ENCODE results near the gene TCTA. TPM values are rescaled to one million over a fixed set of nuclear protein-coding genes. Genes with fewer than 3 reads are reported as not detected.

TCTA gene
- total RNA-seq, 1 experiment from 2014 or later = 11.5 TPM

DNA sequence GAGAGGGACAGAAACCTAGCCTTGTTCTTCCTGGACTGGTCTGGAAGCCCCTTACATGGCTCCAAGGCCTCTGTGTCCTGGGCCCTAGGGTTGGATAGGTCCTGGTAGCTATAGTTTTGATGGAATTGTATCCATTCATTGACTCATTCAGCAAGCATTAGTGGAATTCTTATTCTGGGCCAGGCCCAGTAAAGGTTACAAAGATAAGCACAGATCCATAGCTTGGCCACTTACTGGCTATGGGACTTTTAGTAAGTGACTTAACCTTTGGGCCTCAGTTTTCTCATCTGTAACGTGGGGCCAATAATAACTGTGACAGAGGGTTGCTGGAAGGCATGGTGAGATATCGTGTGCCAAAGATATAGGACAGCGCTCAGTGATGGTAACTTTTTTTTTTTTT is 44.2 kb downstream of the TCTA start (continued):
- TF ChIP-seq HMGXB4 (CRISPR knock-in tag; IDR thresholded peaks at IDR 0.05) (no peak), E2F5 (CRISPR knock-in tag; IDR thresholded peaks at IDR 0.05) (no peak)

DNA sequence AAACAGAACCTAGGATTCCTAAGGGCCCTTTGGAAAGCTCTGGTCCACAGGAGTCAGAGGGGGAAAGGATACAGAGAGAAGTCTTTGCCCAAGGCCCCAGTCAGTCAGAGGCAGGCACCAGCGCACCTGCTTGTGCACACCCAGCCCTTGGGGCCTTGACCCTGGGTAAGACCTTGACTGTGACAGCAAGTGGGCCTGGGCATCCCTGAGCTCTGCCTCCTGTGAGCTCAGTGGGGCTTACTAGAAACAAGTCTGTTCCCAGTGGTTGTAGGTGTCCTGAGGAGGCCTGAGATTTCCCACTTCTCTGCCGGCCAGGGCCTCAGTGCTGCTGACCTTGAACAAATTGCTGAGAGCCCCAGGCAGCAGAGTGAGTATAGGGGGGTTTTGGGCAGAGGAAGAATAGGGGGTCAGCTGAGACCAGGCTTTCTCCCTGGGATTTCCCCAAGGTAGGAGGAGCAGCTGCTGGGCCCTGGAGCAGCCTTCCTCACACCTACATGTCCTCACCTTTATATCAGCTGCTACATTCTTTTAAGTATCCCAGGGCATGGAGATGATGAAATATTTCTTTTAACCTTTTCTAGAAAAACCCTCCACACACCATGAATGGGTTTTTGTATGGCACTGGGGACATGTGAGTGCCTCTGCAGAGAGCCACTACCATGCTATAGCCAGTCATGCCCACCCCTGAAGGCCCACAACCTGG is 48.1 kb downstream of the TCTA start:
- H3K4me1 Mint-ChIP-seq = peaks cover 51% of the 10 kb centered on the region
- H3K9me3 Mint-ChIP-seq = no peaks in the 10 kb centered on the region
- TF ChIP-seq, protein P1, sequence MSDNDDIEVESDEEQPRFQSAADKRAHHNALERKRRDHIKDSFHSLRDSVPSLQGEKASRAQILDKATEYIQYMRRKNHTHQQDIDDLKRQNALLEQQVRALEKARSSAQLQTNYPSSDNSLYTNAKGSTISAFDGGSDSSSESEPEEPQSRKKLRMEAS (CRISPR knock-in tag; IDR thresholded peaks at IDR 0.05) = no peak
- TF ChIP-seq, protein P2, sequence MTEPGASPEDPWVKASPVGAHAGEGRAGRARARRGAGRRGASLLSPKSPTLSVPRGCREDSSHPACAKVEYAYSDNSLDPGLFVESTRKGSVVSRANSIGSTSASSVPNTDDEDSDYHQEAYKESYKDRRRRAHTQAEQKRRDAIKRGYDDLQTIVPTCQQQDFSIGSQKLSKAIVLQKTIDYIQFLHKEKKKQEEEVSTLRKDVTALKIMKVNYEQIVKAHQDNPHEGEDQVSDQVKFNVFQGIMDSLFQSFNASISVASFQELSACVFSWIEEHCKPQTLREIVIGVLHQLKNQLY (CRISPR knock-in tag; IDR thresholded peaks at IDR 0.05) = no peak
- TF ChIP-seq ZNF671 (CRISPR knock-in tag; IDR thresholded peaks at IDR 0.05) = no peak
- no peak for TF ChIP-seq HMGA2 (CRISPR knock-in tag; IDR thresholded peaks at IDR 0.05)
- no peak for TF ChIP-seq FOXP1 (CRISPR knock-in tag; IDR thresholded peaks at IDR 0.05; ENCODE audit: borderline replicate concordance)
- no peak for TF ChIP-seq MXD4 (CRISPR knock-in tag; IDR thresholded peaks at IDR 0.05; ENCODE audit: borderline replicate concordance)
- TF ChIP-seq, protein P3, sequence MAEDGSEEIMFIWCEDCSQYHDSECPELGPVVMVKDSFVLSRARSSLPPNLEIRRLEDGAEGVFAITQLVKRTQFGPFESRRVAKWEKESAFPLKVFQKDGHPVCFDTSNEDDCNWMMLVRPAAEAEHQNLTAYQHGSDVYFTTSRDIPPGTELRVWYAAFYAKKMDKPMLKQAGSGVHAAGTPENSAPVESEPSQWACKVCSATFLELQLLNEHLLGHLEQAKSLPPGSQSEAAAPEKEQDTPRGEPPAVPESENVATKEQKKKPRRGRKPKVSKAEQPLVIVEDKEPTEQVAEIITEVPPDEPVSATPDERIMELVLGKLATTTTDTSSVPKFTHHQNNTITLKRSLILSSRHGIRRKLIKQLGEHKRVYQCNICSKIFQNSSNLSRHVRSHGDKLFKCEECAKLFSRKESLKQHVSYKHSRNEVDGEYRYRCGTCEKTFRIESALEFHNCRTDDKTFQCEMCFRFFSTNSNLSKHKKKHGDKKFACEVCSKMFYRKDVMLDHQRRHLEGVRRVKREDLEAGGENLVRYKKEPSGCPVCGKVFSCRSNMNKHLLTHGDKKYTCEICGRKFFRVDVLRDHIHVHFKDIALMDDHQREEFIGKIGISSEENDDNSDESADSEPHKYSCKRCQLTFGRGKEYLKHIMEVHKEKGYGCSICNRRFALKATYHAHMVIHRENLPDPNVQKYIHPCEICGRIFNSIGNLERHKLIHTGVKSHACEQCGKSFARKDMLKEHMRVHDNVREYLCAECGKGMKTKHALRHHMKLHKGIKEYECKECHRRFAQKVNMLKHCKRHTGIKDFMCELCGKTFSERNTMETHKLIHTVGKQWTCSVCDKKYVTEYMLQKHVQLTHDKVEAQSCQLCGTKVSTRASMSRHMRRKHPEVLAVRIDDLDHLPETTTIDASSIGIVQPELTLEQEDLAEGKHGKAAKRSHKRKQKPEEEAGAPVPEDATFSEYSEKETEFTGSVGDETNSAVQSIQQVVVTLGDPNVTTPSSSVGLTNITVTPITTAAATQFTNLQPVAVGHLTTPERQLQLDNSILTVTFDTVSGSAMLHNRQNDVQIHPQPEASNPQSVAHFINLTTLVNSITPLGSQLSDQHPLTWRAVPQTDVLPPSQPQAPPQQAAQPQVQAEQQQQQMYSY (CRISPR knock-in tag; IDR thresholded peaks at IDR 0.05) = no peak
- TF ChIP-seq TCF7 (CRISPR knock-in tag; IDR thresholded peaks at IDR 0.05; ENCODE audit: low read depth) = no peak
- TF ChIP-seq RELA (CRISPR knock-in tag; IDR thresholded peaks at IDR 0.05; ENCODE audit: borderline replicate concordance) = no peak
- TF ChIP-seq, protein P4, sequence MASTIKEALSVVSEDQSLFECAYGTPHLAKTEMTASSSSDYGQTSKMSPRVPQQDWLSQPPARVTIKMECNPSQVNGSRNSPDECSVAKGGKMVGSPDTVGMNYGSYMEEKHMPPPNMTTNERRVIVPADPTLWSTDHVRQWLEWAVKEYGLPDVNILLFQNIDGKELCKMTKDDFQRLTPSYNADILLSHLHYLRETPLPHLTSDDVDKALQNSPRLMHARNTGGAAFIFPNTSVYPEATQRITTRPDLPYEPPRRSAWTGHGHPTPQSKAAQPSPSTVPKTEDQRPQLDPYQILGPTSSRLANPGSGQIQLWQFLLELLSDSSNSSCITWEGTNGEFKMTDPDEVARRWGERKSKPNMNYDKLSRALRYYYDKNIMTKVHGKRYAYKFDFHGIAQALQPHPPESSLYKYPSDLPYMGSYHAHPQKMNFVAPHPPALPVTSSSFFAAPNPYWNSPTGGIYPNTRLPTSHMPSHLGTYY (CRISPR knock-in tag; IDR thresholded peaks at IDR 0.05) = no peak
- no peak for TF ChIP-seq E2F1 (CRISPR knock-in tag; IDR thresholded peaks at IDR 0.05)
- TF ChIP-seq SMAD4 (CRISPR knock-in tag; IDR thresholded peaks at IDR 0.05) = no peak
- no peak for TF ChIP-seq ZNF425 (CRISPR knock-in tag; conservative IDR thresholded peaks at IDR 0.05)
- TF ChIP-seq, protein P5, sequence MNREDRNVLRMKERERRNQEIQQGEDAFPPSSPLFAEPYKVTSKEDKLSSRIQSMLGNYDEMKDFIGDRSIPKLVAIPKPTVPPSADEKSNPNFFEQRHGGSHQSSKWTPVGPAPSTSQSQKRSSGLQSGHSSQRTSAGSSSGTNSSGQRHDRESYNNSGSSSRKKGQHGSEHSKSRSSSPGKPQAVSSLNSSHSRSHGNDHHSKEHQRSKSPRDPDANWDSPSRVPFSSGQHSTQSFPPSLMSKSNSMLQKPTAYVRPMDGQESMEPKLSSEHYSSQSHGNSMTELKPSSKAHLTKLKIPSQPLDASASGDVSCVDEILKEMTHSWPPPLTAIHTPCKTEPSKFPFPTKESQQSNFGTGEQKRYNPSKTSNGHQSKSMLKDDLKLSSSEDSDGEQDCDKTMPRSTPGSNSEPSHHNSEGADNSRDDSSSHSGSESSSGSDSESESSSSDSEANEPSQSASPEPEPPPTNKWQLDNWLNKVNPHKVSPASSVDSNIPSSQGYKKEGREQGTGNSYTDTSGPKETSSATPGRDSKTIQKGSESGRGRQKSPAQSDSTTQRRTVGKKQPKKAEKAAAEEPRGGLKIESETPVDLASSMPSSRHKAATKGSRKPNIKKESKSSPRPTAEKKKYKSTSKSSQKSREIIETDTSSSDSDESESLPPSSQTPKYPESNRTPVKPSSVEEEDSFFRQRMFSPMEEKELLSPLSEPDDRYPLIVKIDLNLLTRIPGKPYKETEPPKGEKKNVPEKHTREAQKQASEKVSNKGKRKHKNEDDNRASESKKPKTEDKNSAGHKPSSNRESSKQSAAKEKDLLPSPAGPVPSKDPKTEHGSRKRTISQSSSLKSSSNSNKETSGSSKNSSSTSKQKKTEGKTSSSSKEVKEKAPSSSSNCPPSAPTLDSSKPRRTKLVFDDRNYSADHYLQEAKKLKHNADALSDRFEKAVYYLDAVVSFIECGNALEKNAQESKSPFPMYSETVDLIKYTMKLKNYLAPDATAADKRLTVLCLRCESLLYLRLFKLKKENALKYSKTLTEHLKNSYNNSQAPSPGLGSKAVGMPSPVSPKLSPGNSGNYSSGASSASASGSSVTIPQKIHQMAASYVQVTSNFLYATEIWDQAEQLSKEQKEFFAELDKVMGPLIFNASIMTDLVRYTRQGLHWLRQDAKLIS (CRISPR knock-in tag; IDR thresholded peaks at IDR 0.05; ENCODE audit: borderline replicate concordance) = no peak

More for the DNA sequence above, 48.1 kb downstream of the TCTA start:
- H3K27ac Mint-ChIP-seq = peak overlapping the region; percentile 97
- no peaks in the 10 kb centered on the region; the same call in 1 of the 2 replicates for H3K27me3 Mint-ChIP-seq (ENCODE audit: low read depth)
- ATAC-seq (no peak), DNase-seq (ENCODE audit: low spot score) (no peak)
- POLR2A ChIA-PET = interaction anchor here (0.8 to 6.7 kb wide), 4 partner anchors 10 to 73 kb away, joined by 3 to 125 read pairs (median 4); partner anchors contain the start of gene DAG1
- H3K4me3 Mint-ChIP-seq = peak overlapping the region; percentile 4; the same call in 1 of the 2 replicates
- CTCF ChIA-PET = interaction anchor here (0.6 to 4.1 kb wide), 7 partner anchors 9 to 289 kb away, joined by 3 to 33 read pairs (median 6); partner anchors contain the start of genes DAG1 and KLHDC8B
- H3K36me3 Mint-ChIP-seq = no peaks in the 10 kb centered on the region

All from WTC11 (cell line).